PFSK-1 (cell line): ENCODE measurements around the gene SIPA1.

ENCODE experiments used
- POLR2AphosphoS5 ChIP-seq: IDR thresholded peaks from 2 replicates; pipeline ENCODE4 v1.6.1; 2012; ENCODE audit warnings: low read depth, mild to moderate bottlenecking, control low read depth, low read length, moderate library complexity
- TF ChIP-seq, protein P1 (sequence below), 2 experiments: IDR thresholded peaks; 2 replicates each; pipeline versions ENCODE4 v1.6.1 to v1.8.0; 2011 to 2012; ENCODE audit warnings: low read depth in 2 of 2, low read length in 2 of 2, control low read depth in 1 of 2, inconsistent platforms in 1 of 2, mild to moderate bottlenecking in 1 of 2, moderate library complexity in 1 of 2; ENCODE audit not compliant: insufficient read depth in 1 of 2

DNA sequence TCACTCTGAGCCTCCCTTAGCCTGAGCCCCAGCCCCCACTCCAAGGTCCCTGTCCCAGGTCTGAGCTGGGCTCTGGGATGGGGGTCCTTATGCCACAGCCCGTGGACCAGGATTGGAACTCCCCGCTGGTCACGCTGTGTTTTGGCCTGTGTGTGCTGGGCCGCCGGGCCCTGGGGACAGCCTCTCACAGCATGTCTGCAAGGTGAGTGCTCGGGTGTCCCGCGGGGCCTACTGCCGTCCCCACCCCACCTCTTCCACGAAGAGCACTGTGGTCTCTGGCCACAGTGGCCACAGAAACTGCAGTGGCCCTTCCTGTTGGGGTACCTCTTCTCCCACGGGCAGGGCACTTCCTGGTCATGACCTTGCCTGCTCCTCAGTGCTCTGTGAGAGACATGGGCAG, 3.5 kb upstream of the SIPA1 start:
- no peak for TF ChIP-seq POLR2AphosphoS5
- TF ChIP-seq, protein P1, sequence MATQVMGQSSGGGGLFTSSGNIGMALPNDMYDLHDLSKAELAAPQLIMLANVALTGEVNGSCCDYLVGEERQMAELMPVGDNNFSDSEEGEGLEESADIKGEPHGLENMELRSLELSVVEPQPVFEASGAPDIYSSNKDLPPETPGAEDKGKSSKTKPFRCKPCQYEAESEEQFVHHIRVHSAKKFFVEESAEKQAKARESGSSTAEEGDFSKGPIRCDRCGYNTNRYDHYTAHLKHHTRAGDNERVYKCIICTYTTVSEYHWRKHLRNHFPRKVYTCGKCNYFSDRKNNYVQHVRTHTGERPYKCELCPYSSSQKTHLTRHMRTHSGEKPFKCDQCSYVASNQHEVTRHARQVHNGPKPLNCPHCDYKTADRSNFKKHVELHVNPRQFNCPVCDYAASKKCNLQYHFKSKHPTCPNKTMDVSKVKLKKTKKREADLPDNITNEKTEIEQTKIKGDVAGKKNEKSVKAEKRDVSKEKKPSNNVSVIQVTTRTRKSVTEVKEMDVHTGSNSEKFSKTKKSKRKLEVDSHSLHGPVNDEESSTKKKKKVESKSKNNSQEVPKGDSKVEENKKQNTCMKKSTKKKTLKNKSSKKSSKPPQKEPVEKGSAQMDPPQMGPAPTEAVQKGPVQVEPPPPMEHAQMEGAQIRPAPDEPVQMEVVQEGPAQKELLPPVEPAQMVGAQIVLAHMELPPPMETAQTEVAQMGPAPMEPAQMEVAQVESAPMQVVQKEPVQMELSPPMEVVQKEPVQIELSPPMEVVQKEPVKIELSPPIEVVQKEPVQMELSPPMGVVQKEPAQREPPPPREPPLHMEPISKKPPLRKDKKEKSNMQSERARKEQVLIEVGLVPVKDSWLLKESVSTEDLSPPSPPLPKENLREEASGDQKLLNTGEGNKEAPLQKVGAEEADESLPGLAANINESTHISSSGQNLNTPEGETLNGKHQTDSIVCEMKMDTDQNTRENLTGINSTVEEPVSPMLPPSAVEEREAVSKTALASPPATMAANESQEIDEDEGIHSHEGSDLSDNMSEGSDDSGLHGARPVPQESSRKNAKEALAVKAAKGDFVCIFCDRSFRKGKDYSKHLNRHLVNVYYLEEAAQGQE (IDR thresholded peaks at IDR 0.05; ENCODE audit: insufficient read depth in 1 of 2, low read depth in 2 of 2, low read length in 2 of 2) = no peak
